ENCODE data around the gene CCDC3.

The CCDC3 gene

DNA sequence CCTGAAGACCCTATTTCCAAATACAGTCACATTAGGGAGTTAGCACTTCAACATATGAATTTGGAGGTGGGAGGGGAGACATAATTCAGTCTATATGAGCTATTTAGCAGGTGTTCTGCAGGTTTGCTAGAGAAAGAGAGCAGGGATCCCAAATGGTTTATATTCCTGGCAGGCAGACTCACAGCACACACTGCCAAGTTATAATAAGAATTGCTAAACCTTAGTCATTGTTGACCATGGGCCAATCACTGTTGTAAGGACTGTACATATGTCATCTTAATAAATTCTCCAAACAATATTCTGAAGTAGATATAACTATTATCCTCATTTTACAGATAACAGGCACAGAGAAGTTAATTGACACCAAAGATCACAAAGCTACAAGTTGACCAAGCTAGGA, 1.5 kb upstream of the CCDC3 start:
- H3K9me3 ChIP-seq (ENCODE audit: insufficient read depth, low read length), result no peaks in the 10 kb centered on the region
- no peaks in the 10 kb centered on the region for H3K27me3 ChIP-seq (ENCODE audit: low read length)
- no peaks in the 10 kb centered on the region for H3F3A ChIP-seq (ENCODE audit: insufficient read depth)
- H3K9me2 ChIP-seq (replicated peaks; ENCODE audit: insufficient read depth, low read length), result no peaks in the 10 kb centered on the region
- H3K27ac ChIP-seq (ENCODE audit: low read depth, low read length), result no peak overlapping the region
- no peak overlapping the region for H3K4me3 ChIP-seq (ENCODE audit: insufficient read depth, low read length, poor library complexity, severe bottlenecking)
- no peaks in the 10 kb centered on the region for H3K36me3 ChIP-seq (ENCODE audit: low read length)
- H3K9ac ChIP-seq (ENCODE audit: low read length), result no peak overlapping the region
- no peak overlapping the region for H3K4me2 ChIP-seq (ENCODE audit: low read depth, low read length, poor library complexity, severe bottlenecking)
- no peaks in the 10 kb centered on the region for H3K79me2 ChIP-seq (ENCODE audit: insufficient read depth, low read length)
- H2AFZ ChIP-seq (ENCODE audit: low read depth, low read length, severe bottlenecking), result no peak overlapping the region
- no peaks in the 10 kb centered on the region for H4K20me1 ChIP-seq (ENCODE audit: low read depth, low read length)
- TF ChIP-seq, protein P1, sequence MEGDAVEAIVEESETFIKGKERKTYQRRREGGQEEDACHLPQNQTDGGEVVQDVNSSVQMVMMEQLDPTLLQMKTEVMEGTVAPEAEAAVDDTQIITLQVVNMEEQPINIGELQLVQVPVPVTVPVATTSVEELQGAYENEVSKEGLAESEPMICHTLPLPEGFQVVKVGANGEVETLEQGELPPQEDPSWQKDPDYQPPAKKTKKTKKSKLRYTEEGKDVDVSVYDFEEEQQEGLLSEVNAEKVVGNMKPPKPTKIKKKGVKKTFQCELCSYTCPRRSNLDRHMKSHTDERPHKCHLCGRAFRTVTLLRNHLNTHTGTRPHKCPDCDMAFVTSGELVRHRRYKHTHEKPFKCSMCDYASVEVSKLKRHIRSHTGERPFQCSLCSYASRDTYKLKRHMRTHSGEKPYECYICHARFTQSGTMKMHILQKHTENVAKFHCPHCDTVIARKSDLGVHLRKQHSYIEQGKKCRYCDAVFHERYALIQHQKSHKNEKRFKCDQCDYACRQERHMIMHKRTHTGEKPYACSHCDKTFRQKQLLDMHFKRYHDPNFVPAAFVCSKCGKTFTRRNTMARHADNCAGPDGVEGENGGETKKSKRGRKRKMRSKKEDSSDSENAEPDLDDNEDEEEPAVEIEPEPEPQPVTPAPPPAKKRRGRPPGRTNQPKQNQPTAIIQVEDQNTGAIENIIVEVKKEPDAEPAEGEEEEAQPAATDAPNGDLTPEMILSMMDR (IDR thresholded peaks at IDR 0.05; ENCODE audit: insufficient read depth, low read length, poor library complexity, severe bottlenecking), result no peak
- TF ChIP-seq EZH2phosphoT487 (conservative IDR thresholded peaks at IDR 0.05; ENCODE audit: low read length), result no peak

DNA sequence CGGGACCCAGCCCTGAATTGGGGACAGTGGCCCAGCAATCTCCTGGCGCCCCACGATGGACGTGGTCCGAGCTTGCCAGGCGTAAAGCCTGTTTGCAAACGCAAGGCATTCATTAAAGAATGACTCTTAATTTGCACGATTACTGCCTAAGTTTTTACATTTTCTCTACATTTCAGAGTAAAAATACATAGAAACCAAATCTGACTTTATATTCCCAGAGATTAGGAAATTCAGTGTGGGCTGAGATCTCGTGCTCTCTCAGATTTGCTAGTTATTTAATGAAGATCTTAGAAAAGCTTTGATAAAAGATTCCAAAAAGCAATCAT, 337 bp upstream of the CCDC3 start:
- H3K27me3 ChIP-seq (ENCODE audit: low read length), result no peaks in the 10 kb centered on the region
- no peak overlapping the region for H3K4me2 ChIP-seq (ENCODE audit: low read depth, low read length, poor library complexity, severe bottlenecking)
- H2AFZ ChIP-seq (ENCODE audit: low read depth, low read length, severe bottlenecking), result no peak overlapping the region
- H4K20me1 ChIP-seq (ENCODE audit: low read depth, low read length), result no peaks in the 10 kb centered on the region
- no peaks in the 10 kb centered on the region for H3K9me3 ChIP-seq (ENCODE audit: insufficient read depth, low read length)
- no peaks in the 10 kb centered on the region for H3K36me3 ChIP-seq (ENCODE audit: low read length)
- H3K9ac ChIP-seq (ENCODE audit: low read length), result no peak overlapping the region
- no peak overlapping the region for H3K27ac ChIP-seq (ENCODE audit: low read depth, low read length)
- H3K79me2 ChIP-seq (ENCODE audit: insufficient read depth, low read length), result no peaks in the 10 kb centered on the region
- H3F3A ChIP-seq (ENCODE audit: insufficient read depth), result no peaks in the 10 kb centered on the region
- no peak overlapping the region for H3K4me3 ChIP-seq (ENCODE audit: insufficient read depth, low read length, poor library complexity, severe bottlenecking)
- TF ChIP-seq, protein P1 (IDR thresholded peaks at IDR 0.05; ENCODE audit: insufficient read depth, low read length, poor library complexity, severe bottlenecking), result no peak
- TF ChIP-seq EZH2phosphoT487 (conservative IDR thresholded peaks at IDR 0.05; ENCODE audit: low read length), result no peak
- H3K9me2 ChIP-seq (replicated peaks; ENCODE audit: insufficient read depth, low read length), result no peaks in the 10 kb centered on the region

DNA sequence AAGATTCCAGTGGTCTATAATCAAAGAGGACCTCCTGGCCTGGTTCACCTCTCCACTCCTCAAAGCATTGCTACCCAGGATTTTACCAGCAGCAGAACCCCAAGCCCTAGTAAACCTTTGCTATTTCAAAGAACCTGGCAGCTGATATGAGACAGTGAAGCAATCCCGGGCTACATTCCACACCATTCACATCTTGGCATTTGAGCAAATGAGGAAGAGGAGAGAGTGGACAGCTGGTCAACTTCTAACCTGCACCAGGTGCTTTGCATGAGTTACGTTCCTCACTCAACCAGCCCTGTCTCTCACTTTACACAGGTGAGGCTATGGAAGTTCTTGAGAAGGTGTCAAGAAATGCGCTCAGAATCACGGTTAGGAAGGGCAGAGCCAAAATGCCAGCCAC, 1.1 kb downstream of the CCDC3 start:
- no peaks in the 10 kb centered on the region for H4K20me1 ChIP-seq (ENCODE audit: low read depth, low read length)
- H3K9me3 ChIP-seq (ENCODE audit: insufficient read depth, low read length), result no peaks in the 10 kb centered on the region
- H2AFZ ChIP-seq (ENCODE audit: low read depth, low read length, severe bottlenecking), result no peak overlapping the region
- no peaks in the 10 kb centered on the region for H3F3A ChIP-seq (ENCODE audit: insufficient read depth)
- no peak overlapping the region for H3K4me3 ChIP-seq (ENCODE audit: insufficient read depth, low read length, poor library complexity, severe bottlenecking)
- no peaks in the 10 kb centered on the region for H3K79me2 ChIP-seq (ENCODE audit: insufficient read depth, low read length)
- H3K9me2 ChIP-seq (replicated peaks; ENCODE audit: insufficient read depth, low read length), result no peaks in the 10 kb centered on the region
- no peak overlapping the region for H3K27ac ChIP-seq (ENCODE audit: low read depth, low read length)
- H3K27me3 ChIP-seq (ENCODE audit: low read length), result no peaks in the 10 kb centered on the region
- H3K36me3 ChIP-seq (ENCODE audit: low read length), result no peaks in the 10 kb centered on the region
- H3K9ac ChIP-seq (ENCODE audit: low read length), result no peak overlapping the region
- H3K4me2 ChIP-seq (ENCODE audit: low read depth, low read length, poor library complexity, severe bottlenecking), result no peak overlapping the region
- TF ChIP-seq EZH2phosphoT487 (conservative IDR thresholded peaks at IDR 0.05; ENCODE audit: low read length), result no peak
- TF ChIP-seq, protein P1 (IDR thresholded peaks at IDR 0.05; ENCODE audit: insufficient read depth, low read length, poor library complexity, severe bottlenecking), result no peak

DNA sequence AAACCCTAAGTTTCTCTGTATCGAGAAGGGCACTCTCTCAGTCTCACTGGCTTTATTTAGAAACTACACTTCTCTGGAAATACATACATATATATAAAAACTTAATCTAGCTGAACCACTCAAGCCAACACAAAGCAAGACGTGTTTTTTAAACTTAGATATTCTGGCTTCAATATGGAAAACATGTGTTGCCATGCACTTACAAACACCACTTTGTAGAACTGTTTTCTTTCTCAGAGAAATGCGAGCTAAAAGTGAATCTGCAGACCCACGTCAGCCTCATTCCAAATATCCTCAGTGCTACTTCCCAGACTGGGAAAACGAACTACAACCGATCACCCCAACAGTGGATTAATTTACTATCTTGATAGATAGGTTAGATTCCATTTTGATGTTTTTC, 1.7 kb downstream of the CCDC3 start:
- no peaks in the 10 kb centered on the region for H3F3A ChIP-seq (ENCODE audit: insufficient read depth)
- H3K9ac ChIP-seq (ENCODE audit: low read length), result no peak overlapping the region
- no peaks in the 10 kb centered on the region for H3K79me2 ChIP-seq (ENCODE audit: insufficient read depth, low read length)
- TF ChIP-seq, protein P1 (IDR thresholded peaks at IDR 0.05; ENCODE audit: insufficient read depth, low read length, poor library complexity, severe bottlenecking), result no peak
- no peak for TF ChIP-seq EZH2phosphoT487 (conservative IDR thresholded peaks at IDR 0.05; ENCODE audit: low read length)
- H3K27me3 ChIP-seq (ENCODE audit: low read length), result no peaks in the 10 kb centered on the region
- H3K27ac ChIP-seq (ENCODE audit: low read depth, low read length), result no peak overlapping the region
- H3K9me2 ChIP-seq (replicated peaks; ENCODE audit: insufficient read depth, low read length), result no peaks in the 10 kb centered on the region
- no peak overlapping the region for H3K4me2 ChIP-seq (ENCODE audit: low read depth, low read length, poor library complexity, severe bottlenecking)
- no peaks in the 10 kb centered on the region for H4K20me1 ChIP-seq (ENCODE audit: low read depth, low read length)
- H3K36me3 ChIP-seq (ENCODE audit: low read length), result no peaks in the 10 kb centered on the region
- no peak overlapping the region for H2AFZ ChIP-seq (ENCODE audit: low read depth, low read length, severe bottlenecking)
- H3K4me3 ChIP-seq (ENCODE audit: insufficient read depth, low read length, poor library complexity, severe bottlenecking), result no peak overlapping the region
- no peaks in the 10 kb centered on the region for H3K9me3 ChIP-seq (ENCODE audit: insufficient read depth, low read length)
